HepG2 (cell line): ENCODE results near the gene MYBPC3. TPM values are rescaled to one million over a fixed set of nuclear protein-coding genes. Genes with fewer than 3 reads are reported as not detected.

Source experiments
- ATAC-seq: fragments of 200-7000 bp; cut with Tn5 transposase; 3 replicates; pipeline ENCODE4 v1.9.1; 2020; ENCODE audit warnings: mild to moderate bottlenecking, moderate library complexity
- BruUV-seq: library from RNA; stranded (reverse); fragments of 400-500 nt; replicated peaks from 2 replicates; lab custom pipeline; 2021; lab: Mats Ljungman, UMichigan
- CTCF ChIA-PET: fragments of 300-600 bp; formaldehyde crosslinking; extraction: SDS; loops from one replicate; lab custom pipeline; 2021; ENCODE audit warnings: low total read pairs, inconsistent platforms, low intra/inter-chr PET ratio; lab: Yijun Ruan, JAX
- POLR2A ChIA-PET: fragments of 350-600 bp; sonication (Branson Sonifier 250); formaldehyde crosslinking; loops from one replicate; lab custom pipeline; 2020; ENCODE audit warnings: antibody characterized with exemption, inconsistent platforms; lab: Yijun Ruan, JAX
- DNase-seq: peaks from one replicate; pipeline ENCODE4 v3.0.0-alpha.2; 2015; ENCODE audit warnings: low spot score
- FAIRE-seq: peaks from 3 replicates; lab custom pipeline; 2011; peaks lifted over from hg19 to GRCh38; lab: Jason Lieb, UNC
- H2AFZ ChIP-seq: one replicate; pipeline ENCODE4 v1.6.1; 2011; ENCODE audit warnings: low read length, inconsistent platforms
- H3K27ac ChIP-seq: fragments of 300-600 bp; 3 replicates; pipeline ENCODE4 v1.8.0; 2011; ENCODE audit warnings: mixed run types, mild to moderate bottlenecking, mixed read lengths, low read length, inconsistent platforms; ENCODE audit not compliant: insufficient read depth; ENCODE audit errors: extremely low read length
- H3K27me3 ChIP-seq, 2 experiments: fragments of 200-600 bp in 1 of 2; 2 replicates in 1 of 2; 3 replicates in 1 of 2; pipeline versions ENCODE4 v1.6.0 to v1.8.0; 2011; ENCODE audit warnings: low read length in 2 of 2, mild to moderate bottlenecking in 2 of 2, moderate library complexity in 2 of 2, inconsistent platforms in 1 of 2; ENCODE audit not compliant: insufficient read depth in 2 of 2, control insufficient read depth in 1 of 2
- H3K36me3 ChIP-seq, 2 experiments: fragments of 200-600 bp in 1 of 2; replicated peaks in 1 of 2; 2 replicates in 1 of 2; 3 replicates in 1 of 2; pipeline versions ENCODE4 v1.5.1 to v1.8.0; 2011; ENCODE audit warnings: low read length in 2 of 2, inconsistent platforms in 1 of 2; ENCODE audit not compliant: insufficient read depth in 2 of 2, control insufficient read depth in 1 of 2
- H3K4me1 ChIP-seq: 2 replicates; pipeline ENCODE4 v1.5.1; 2012; ENCODE audit warnings: low read length, inconsistent platforms; ENCODE audit not compliant: insufficient read depth
- H3K4me2 ChIP-seq: 2 replicates; pipeline ENCODE4 v1.6.0; 2011; ENCODE audit warnings: low read depth, low read length, inconsistent platforms
- H3K4me3 ChIP-seq, 3 experiments: fragments of 200-600 bp in 1 of 3; sonication (generic), shearing (Covaris generic) in 1 of 3; replicated peaks in 1 of 3; 2 replicates each; pipeline ENCODE4 v1.5.1; 2011 to 2016; ENCODE audit warnings: low read length in 3 of 3, inconsistent platforms in 2 of 3, low read depth in 2 of 3, mild to moderate bottlenecking in 2 of 3, control low read depth in 1 of 3, mixed read lengths in 1 of 3; ENCODE audit not compliant: insufficient read depth in 1 of 3
- H3K79me2 ChIP-seq: one replicate; pipeline ENCODE4 v1.6.1; 2011; ENCODE audit warnings: low read length, inconsistent platforms; ENCODE audit not compliant: insufficient read depth
- H3K9ac ChIP-seq: 2 replicates; pipeline ENCODE4 v1.6.0; 2011; ENCODE audit warnings: mild to moderate bottlenecking, low read depth, low read length, inconsistent platforms; ENCODE audit not compliant: insufficient read depth
- H3K9me3 ChIP-seq: 2 replicates; pipeline ENCODE4 v1.5.1; 2012; ENCODE audit warnings: mild to moderate bottlenecking, low read length
- H4K20me1 ChIP-seq: 2 replicates; pipeline ENCODE4 v1.6.0; 2011; ENCODE audit warnings: inconsistent platforms, mild to moderate bottlenecking, low read length, moderate library complexity; ENCODE audit not compliant: insufficient read depth
- ZNF782 ChIP-seq: sonication (generic); formaldehyde crosslinking; IDR thresholded peaks from 2 replicates; pipeline ENCODE4 v1.4.0; 2020; ENCODE audit warnings: missing genetic modification reagents, mild to moderate bottlenecking, borderline replicate concordance
- WGBS: methylation state at CpG from one replicate; pipeline ENCODE4 v1.1.6; 2017; ENCODE audit warnings: low lambda C conversion rate; 5-methylcytosine and 5-hydroxymethylcytosine counted together
- in situ Hi-C: cut with HindIII; loops from 2 replicates; pipeline ENCODE4 v1.10.0; 2017; ENCODE audit warnings: low pct_unique_long_range_greater_than_20kb; ENCODE audit not compliant: extremely low pct_ligation_motif_present
- intact Hi-C: fragments of 100-400 bp; cut with micrococcal nuclease; formaldehyde crosslinking; loops from one replicate; pipeline ENCODE4 v1.10.0; 2022; ENCODE audit not compliant: unreplicated experiment
- polyA plus RNA-seq, 8 experiments: library from polyadenylated mRNA; depleted of rRNA in 3 of 8; stranded (reverse) in 7 of 8; unstranded in 1 of 8; fragments of >200 nt; fragmentation: Illumina TruSeq in 4 of 8; extraction: Trizol in 4 of 8; gene quantifications; 2 replicates each; pipeline versions ENCODE4 v1.2.1 to v1.2.3, GENCODE V29; 2011 to 2016; ENCODE audit warnings: low read depth in 4 of 8, missing spikeins in 1 of 8, mixed read lengths in 1 of 8; ENCODE audit not compliant: insufficient read depth in 1 of 8
- total RNA-seq, 5 experiments: library from RNA; depleted of rRNA; stranded (reverse); fragments of >200 nt; fragmentation: Illumina TruSeq; extraction: Trizol; gene quantifications; 2 replicates each; pipeline ENCODE4 v1.2.3, GENCODE V29; 2016; ENCODE audit warnings: low read depth in 1 of 5
- TF ChIP-seq, protein P1 (sequence below): sonication (generic); formaldehyde crosslinking; IDR thresholded peaks from 2 replicates; pipeline ENCODE4 v1.9.0; 2021; ENCODE audit warnings: mild to moderate bottlenecking, missing genetic modification reagents

Gene MYBPC3
- total and polyA plus RNA-seq, 2 of the 13 experiments (the other 11 are each of a cell fraction or from before 2014, with no cell fraction given): not detected

- H3K9me3 ChIP-seq: no peaks in the 10 kb centered on the region
- H4K20me1 ChIP-seq: no peaks in the 10 kb centered on the region
- H3K79me2 ChIP-seq: no peaks in the 10 kb centered on the region
- ATAC-seq (no peak), DNase-seq (no peak), FAIRE-seq (no peak)
- 3% methylated on average over 2 of the region's 14 CpGs for WGBS
- peaks cover 1 to 13% of the 10 kb centered on the region in 2 experiments; a peak in 1 of 5 replicates for H3K27me3 ChIP-seq
- no peak for TF ChIP-seq ZNF782 (CRISPR knock-in tag)
- TF ChIP-seq, protein P1, sequence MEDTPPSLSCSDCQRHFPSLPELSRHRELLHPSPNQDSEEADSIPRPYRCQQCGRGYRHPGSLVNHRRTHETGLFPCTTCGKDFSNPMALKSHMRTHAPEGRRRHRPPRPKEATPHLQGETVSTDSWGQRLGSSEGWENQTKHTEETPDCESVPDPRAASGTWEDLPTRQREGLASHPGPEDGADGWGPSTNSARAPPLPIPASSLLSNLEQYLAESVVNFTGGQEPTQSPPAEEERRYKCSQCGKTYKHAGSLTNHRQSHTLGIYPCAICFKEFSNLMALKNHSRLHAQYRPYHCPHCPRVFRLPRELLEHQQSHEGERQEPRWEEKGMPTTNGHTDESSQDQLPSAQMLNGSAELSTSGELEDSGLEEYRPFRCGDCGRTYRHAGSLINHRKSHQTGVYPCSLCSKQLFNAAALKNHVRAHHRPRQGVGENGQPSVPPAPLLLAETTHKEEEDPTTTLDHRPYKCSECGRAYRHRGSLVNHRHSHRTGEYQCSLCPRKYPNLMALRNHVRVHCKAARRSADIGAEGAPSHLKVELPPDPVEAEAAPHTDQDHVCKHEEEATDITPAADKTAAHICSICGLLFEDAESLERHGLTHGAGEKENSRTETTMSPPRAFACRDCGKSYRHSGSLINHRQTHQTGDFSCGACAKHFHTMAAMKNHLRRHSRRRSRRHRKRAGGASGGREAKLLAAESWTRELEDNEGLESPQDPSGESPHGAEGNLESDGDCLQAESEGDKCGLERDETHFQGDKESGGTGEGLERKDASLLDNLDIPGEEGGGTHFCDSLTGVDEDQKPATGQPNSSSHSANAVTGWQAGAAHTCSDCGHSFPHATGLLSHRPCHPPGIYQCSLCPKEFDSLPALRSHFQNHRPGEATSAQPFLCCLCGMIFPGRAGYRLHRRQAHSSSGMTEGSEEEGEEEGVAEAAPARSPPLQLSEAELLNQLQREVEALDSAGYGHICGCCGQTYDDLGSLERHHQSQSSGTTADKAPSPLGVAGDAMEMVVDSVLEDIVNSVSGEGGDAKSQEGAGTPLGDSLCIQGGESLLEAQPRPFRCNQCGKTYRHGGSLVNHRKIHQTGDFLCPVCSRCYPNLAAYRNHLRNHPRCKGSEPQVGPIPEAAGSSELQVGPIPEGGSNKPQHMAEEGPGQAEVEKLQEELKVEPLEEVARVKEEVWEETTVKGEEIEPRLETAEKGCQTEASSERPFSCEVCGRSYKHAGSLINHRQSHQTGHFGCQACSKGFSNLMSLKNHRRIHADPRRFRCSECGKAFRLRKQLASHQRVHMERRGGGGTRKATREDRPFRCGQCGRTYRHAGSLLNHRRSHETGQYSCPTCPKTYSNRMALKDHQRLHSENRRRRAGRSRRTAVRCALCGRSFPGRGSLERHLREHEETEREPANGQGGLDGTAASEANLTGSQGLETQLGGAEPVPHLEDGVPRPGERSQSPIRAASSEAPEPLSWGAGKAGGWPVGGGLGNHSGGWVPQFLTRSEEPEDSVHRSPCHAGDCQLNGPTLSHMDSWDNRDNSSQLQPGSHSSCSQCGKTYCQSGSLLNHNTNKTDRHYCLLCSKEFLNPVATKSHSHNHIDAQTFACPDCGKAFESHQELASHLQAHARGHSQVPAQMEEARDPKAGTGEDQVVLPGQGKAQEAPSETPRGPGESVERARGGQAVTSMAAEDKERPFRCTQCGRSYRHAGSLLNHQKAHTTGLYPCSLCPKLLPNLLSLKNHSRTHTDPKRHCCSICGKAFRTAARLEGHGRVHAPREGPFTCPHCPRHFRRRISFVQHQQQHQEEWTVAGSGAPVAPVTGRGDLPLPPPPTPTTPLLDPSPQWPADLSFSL: 0 out of 2 replicates have a peak, but pooled peaks have one; percentile 23
- H3K4me1 ChIP-seq: peaks cover 54% of the 10 kb centered on the region
- H3K4me3 ChIP-seq: no peak overlapping the region; a peak in 1 of 6 replicates
- no TSS peak for BruUV-seq
- intact Hi-C loops (loop anchor here (5.0 kb wide), 1 partner anchor 254 kb away; no protein-coding TSS in a partner anchor), in situ Hi-C loops (no loop called here)
- CTCF ChIA-PET: no interaction called here
- POLR2A ChIA-PET: no interaction called here
- H3K27ac ChIP-seq: no peak overlapping the region
- H2AFZ ChIP-seq: no peak overlapping the region
- H3K4me2 ChIP-seq: peak overlapping the region; percentile 33; the same call in 1 of the 2 replicates
- H3K36me3 ChIP-seq: no peaks in the 10 kb centered on the region
- no peak overlapping the region for H3K9ac ChIP-seq
Measured at GRCh38 chr11:47358731-47359051, 6.2 kb upstream of the MYBPC3 start.
